Epithelial cell of proximal tubule (primary cell): ENCODE measurements around the gene PEX5L. TPM values are rescaled to one million over a fixed set of nuclear protein-coding genes. Genes with fewer than 3 reads are reported as not detected.
A peak's percentile ranks its signal among the peaks of the same experiment; 100 is the strongest.

Experiments used
- DNase-seq: peaks from one replicate; pipeline ENCODE4 v3.0.0-alpha.2; 2011; ENCODE audit warnings: low read depth
- H3K4me3 ChIP-seq: 2 replicates; pipeline ENCODE4 v1.5.1; 2011; ENCODE audit warnings: low read depth, mild to moderate bottlenecking, low read length
- total RNA-seq: library from RNA; depleted of rRNA; stranded (reverse); fragments of >200 nt; gene quantifications from 2 replicates; pipeline ENCODE4 v1.2.3, GENCODE V29; 2015
- TF ChIP-seq, protein P1 (sequence below): conservative IDR thresholded peaks from 2 replicates; pipeline ENCODE4 v1.5.1; 2012; ENCODE audit warnings: low read depth, mild to moderate bottlenecking, low read length

PEX5L gene
- total RNA-seq, 1 donor from 2014 or later = 0.12 TPM

DNA sequence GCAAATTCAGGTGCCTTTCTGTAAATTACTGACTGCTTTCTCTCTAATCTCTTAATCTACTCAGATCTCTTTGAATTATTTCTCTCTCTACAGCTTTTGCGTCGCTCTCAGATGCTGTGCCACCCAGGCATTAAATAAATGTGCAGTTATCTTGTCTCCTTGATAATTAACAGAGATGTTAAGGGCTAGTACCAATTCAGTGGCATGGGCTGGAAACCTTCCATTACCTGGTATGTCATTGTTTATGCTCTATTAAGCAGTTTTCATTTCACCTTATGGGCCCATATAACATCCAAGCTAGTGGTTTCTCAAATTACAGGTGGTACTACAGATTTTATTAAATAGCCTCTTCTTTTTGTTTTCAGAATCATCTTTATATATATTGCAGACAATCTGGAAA is 66.0 kb downstream of the PEX5L start:
- TF ChIP-seq, protein P1, sequence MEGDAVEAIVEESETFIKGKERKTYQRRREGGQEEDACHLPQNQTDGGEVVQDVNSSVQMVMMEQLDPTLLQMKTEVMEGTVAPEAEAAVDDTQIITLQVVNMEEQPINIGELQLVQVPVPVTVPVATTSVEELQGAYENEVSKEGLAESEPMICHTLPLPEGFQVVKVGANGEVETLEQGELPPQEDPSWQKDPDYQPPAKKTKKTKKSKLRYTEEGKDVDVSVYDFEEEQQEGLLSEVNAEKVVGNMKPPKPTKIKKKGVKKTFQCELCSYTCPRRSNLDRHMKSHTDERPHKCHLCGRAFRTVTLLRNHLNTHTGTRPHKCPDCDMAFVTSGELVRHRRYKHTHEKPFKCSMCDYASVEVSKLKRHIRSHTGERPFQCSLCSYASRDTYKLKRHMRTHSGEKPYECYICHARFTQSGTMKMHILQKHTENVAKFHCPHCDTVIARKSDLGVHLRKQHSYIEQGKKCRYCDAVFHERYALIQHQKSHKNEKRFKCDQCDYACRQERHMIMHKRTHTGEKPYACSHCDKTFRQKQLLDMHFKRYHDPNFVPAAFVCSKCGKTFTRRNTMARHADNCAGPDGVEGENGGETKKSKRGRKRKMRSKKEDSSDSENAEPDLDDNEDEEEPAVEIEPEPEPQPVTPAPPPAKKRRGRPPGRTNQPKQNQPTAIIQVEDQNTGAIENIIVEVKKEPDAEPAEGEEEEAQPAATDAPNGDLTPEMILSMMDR = no peak
- no peak for DNase-seq
- no peak overlapping the region for H3K4me3 ChIP-seq

DNA sequence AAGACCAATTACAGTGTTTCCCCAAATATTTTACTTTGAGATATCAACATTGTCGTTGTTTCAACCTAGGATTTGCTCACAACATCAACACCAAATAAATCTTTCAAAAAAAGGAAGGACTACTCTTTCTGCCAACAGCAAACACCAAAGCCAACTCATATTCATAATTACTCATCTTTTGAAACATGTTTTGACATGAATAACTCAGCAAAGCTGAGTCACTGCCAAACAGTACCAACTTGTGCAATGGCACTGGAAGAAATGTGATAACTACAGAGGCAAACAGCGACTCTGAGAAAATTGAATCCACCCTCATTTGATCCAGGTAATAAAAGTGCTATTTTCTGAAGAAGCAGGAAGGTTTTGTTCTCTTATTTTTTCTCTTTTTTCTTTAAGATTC is 67.2 kb downstream of the PEX5L start:
- DNase-seq = no peak
- no peak overlapping the region for H3K4me3 ChIP-seq
- TF ChIP-seq, protein P1 = no peak

DNA sequence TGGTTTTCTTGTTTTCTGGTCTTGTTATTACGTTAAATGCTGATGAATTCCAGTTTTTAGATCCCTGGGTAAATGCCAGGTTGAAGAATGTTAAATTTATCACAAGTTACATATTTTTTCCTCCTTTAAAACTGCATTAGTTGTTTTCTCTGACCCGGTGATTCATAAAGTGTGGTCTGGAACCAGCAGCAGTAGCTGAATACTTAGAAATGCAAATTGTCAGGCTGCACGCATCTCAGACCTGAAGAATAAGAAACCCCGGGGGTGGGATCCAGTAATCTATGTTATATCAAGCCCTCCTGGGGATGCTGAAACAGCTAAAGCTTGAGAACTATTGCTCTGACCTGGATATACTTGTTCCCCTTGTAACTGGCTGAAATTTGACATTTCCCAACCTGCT is 69.1 kb downstream of the PEX5L start:
- no peak overlapping the region for H3K4me3 ChIP-seq
- DNase-seq = no peak
- TF ChIP-seq, protein P1 = no peak

DNA sequence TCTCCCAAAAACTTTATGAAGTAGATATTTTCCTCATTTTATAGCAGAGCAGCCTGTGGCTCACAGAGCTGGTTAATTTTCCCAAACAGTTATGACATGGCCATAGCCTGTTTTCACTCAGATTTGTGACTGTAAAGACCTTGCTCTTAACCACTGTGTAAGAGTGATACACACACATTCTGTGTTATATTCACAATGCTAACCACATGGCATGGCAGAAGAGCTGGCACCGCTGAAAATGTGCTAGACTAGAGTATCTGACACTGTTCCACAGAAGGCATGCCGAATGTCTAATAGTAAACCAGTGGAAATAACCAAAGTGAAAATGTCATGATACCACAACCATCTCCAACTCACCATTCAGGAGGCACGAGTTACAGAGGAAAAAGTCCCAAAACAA is 71.8 kb downstream of the PEX5L start:
- no peak overlapping the region for H3K4me3 ChIP-seq
- no peak for DNase-seq
- TF ChIP-seq, protein P1 = no peak

DNA sequence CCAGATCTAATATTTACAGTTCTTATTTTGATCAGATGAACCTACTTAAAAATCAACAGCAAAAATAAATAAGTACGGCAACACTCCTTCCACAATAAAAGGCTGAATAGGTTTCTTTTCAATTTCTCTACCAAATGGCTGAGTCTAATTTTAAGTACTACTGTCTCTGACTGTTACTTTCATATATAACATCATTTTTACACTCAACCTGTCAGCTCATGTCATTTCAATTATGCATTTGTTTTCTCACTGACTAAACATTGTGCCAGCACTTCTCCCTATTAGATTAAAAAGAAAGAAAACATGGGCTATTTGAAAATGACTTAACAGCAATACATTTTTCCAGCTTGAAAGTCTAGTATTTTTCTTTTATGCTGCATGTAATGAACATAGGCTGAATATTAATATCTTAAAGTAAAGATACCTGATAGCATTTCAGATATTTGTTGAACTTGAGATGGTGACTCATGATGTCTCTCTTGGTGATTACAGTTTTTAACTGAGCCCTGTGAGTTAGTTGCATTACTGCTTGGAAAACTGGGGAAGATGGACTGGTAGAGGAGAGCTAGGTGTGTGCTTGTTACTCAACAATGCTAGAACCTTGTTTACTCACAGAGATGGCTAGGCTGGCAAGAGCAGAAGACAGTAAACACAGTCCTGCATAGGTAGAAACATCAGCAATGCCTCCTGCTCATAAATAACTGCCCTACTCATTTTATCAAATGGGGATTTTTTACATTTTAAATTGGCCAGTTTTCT is 73.9 kb downstream of the PEX5L start:
- TF ChIP-seq, protein P1 = no peak
- no peak for DNase-seq
- H3K4me3 ChIP-seq = no peak overlapping the region

DNA sequence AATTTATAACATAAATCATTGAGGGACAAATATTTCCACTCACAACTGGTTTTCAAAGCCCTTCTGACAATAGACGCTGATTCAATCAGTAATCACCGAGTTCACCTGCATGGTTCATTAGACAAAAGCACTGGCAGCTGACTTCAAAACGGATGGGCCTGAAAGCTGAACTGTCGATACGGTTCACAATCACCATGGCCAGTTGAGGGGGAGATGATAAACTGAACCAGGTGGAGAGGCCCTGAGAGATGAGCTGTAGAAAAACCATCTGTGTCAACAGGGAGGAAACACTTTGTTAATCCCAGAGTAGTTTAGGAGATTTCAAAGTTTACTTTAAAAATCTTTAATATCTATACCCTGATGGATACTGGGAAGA is 75.0 kb downstream of the PEX5L start:
- no peak overlapping the region for H3K4me3 ChIP-seq
- peak; percentile 42 for DNase-seq
- TF ChIP-seq, protein P1 = no peak
